HG02852 (cell line): ENCODE data around the gene SLC44A1.

Source experiments
- ATAC-seq: cut with Tn5 transposase; IDR thresholded peaks from one replicate; pipeline ENCODE4 v1.9.1; 2021; ENCODE audit warnings: mild to moderate bottlenecking, moderate library complexity; ENCODE audit not compliant: unreplicated experiment

SLC44A1 gene

DNA sequence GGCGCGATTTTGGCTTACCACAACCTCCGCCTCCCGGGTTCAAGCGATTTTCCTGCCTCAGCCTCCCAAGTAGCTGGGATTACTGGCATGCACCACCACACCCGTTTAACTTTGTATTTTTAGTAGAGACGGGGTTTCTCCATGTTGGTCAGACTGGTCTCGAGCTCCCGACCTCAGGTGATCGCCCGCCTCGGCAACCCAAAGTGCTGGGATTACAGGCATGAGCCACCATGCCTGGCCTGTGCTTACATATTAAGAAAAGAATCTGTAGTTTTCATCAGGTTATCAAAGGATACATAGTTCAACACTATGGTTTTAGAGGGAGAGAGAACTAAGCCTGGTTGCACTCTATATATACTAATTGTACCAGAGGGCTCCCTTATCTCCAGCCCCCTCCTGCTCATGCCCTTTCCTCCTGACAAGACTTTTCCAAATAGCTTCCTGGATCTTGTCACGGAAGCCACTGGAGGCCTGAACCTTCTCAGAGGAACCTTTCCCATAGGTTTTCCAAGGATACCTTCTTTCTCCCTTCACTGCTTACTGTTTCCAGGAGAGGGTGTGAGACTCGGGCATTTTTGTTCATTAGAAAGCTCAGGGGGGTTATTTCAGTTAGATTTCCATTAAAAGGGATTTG is 53.1 kb downstream of the SLC44A1 start:
- ATAC-seq = no peak

DNA sequence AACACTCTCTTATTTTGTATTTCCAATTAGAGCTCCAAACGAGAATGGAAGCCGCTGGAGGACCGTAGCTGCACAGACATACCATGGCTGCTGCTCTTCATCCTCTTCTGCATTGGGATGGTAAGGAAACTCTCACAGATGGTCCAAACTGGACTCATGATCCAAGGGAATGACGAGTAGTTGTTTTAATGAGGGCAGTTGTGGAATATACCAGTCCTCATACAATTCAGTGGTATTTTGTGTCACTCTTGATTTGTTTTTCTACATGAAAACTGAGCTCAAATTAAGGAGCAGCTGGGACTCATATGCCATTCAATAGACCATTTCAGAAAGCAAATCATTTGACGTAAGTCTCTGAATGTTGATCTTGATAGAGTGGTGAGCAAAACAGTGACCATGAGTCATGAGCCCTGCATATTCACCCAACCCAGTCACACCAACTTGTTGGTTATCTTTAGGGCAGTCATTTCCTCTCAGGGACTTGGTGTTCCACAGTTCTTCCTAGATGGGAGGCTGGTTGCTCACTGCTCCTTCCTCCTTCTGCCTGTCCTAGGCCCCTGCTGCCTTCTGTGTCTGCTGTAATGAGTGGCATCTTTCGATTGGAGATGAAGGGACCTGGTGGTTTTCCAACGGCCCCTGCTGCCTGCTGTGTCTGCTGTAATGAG is 54.9 kb downstream of the SLC44A1 start:
- ATAC-seq = no peak

DNA sequence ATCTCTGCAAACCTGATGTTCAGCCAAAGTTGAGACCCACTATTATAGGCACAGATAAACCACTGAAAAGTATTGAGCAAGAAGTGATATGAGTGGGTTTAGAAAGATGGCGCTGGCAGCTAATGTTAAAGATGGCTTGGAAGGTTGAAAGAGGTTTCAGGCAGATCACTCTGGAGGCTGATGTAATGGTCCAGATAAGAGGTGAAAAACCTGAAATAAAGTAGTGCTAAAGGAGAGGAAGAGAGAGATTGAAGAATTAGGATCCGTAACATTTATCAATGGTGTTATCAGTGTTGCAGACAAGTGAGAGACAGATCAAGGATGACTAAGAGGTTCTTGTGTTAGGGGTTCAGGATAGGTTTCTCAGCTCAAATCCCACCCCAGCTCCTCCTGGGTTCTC is 58.3 kb downstream of the SLC44A1 start:
- no peak for ATAC-seq

DNA sequence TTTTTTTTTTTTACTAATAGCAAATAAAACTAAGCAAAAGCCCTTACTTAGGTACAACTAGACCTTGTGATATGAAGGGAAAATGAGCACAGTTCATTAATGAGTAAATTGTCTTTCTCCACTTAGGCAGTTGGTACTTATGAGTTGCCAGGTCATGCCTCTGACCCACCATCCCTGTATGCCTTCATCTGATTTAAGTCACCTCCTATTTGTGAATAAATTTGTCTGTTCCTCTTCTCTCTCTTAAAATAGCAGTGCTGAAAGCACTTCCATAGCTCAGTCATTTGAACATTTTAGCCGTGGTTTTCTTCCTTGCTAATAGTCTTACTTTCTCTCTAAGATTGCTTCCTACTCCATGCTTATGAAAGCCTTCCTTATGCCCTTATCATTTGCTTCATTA is 61.4 kb downstream of the SLC44A1 start:
- ATAC-seq = no peak

DNA sequence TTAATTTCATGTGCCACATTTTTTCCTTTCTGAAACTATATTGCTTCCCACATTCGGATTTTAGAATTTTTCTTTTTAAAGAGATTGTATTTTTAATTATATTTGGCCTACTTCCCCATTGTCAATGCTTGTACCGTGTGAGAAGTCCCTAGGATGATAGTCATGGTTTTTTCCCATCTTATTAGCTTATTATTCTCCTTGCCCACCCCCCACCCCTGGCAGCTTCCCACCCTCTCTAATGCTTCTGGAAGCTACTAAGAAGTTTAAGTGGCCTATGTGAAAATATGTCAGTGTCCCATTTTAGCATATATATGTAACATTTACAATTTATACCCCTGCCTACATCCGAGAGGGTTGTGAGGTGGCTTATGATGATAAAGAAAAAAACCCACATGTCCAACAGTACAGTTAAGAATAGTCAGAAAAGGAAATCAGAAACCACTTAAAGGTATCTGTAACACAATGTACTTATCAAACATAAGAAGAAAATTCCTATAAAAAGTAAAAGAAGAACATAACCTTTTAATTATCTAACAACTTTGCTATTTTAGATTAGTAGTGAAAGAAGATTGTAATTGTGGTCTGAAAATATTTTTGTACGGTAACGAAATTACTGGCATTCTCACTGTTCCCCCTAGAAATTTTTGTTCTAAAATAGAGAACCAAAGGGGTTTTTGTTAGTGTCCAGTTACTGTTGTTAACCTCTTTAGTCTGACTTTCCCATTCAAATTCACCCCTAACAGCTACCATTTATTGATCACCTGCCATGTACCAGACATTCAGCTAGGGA is 62.1 kb downstream of the SLC44A1 start:
- ATAC-seq = peak; percentile 44

DNA sequence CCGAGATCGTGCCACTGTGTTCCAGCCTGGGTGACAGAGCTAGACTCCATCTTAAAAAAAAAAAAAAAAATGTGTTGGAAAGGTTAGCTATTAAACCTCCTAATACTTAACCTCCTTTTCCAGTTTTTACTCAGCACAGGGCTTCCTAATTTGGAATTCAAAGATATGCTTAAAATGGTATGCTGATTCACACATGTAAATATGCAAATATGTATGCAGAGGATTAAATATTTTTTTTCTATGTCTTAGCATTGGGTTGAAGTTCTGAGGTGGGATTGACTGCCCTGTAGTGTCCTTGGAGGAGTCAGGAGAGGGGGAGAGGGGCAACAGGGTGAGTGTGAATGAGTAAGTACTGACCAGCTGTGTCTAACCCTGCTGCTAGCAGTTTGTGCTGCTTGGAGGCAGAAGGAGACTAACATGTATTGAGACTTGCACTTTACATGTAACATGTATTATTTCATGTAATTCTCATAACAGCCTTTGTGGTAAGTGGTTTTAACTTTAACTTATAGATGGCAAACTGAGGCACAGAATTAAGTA is 63.2 kb downstream of the SLC44A1 start:
- no peak for ATAC-seq

DNA sequence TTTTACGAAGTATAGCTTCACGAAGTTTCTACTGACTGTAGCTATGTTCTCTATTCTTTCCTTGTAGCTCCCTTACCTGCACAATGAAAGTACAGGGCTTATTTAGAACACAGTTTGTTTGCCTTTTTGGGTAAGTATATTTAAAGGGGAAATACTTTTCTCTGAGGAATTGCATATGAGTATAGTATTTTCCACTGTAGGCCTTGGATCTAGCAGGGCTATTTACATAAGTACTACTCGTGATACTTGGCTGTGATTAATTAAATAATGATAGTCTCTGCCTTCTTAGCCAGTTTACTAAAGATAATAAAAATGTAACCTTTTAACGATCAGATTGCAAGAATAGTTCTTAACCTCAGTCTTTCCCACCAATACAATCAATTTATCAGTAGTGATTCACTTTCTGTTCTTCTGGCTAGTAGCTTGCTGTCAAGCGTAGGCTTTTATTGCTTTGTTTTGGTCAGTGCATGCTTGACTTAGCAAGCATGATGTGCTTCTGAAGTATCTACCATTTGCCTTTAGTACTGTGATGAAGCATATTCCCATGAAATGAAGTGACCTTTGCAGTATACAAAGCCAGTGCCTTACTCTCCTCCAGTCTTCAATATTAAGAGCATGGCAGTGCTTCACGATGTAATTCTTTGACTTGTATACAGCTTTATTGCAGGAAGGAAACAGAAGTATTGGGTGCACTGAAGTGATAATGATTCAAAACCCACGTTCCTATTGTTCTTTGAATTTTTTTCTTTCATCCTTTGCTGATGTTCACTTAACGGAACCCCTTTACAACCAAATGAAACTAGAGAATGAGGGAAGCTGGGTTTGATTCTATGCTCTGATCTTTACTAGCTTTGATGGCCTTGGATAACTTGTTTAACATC is 64.2 kb downstream of the SLC44A1 start:
- no peak for ATAC-seq

DNA sequence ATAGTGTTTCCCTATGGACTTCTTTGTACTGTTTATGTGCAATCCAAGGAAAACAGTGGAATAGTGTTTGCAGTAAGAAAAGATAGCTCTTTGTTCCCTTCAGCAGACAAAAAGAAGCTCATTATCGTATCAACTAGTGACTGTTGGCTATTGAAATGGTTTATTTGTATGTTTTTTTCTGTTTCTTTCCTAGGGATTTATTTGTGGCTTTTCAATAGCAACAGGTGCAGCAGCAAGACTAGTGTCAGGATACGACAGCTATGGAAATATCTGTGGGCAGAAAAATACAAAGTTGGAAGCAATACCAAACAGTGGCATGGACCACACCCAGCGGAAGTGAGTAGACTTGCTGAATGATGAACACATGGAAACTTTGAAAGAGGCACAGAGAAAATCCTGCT is 65.1 kb downstream of the SLC44A1 start:
- no peak for ATAC-seq

DNA sequence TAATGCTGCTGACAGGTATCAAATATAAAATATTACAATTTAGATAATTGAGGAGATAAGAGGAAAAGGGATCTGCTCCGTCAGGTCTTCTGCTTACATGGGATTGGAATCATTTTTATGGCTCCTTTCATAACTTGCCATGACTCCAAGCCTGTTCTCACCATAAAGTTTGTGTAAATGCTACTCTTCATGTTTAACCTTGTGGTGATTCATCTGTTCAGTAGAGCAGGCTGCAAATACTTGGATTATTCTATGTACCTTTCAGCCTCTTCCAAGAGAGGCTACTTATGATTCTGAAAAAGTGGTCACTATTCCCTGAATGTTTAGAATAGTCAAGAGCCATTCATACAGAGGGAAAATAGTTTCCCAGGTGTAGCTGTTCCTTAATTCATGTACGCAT is 66.9 kb downstream of the SLC44A1 start:
- ATAC-seq = no peak

DNA sequence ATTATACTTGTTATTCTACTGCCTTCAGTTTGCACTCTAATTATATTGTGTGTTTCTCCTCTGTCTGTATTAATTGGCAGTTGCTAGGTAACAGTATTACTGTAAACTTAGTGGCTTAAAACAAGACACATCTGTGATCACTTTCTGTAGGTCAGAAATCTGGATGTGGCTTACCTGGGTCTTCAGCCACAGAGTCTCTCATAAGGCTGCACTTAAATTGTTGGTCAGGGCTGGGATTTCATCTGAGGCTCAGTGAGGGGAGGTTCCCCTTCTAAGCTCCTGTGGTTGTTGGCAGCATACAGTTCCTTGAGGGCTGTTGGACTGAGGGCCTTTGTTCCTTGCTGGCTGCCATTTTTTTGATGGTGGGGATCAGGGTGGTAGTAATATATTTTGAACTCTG is 68.8 kb downstream of the SLC44A1 start:
- ATAC-seq = no peak

DNA sequence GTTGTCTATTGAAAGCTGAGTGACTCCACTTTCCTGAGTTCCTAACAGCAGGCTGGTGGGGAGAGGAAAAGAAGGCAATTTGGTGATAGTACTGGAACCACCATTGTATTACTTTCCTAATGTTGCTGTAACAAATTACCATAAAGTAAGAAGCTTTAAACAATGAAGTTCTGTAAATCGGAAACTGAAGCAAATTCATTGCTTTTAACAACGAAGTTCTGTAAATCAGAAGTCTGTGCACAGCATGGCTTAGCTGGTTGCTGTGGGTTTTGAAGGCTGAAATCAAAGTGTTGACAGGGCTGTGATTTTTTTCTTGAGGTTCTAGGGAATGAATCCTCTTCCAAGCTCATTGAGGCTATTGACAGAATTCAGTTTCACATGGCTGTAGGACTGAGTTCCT is 72.3 kb downstream of the SLC44A1 start:
- ATAC-seq = no peak

DNA sequence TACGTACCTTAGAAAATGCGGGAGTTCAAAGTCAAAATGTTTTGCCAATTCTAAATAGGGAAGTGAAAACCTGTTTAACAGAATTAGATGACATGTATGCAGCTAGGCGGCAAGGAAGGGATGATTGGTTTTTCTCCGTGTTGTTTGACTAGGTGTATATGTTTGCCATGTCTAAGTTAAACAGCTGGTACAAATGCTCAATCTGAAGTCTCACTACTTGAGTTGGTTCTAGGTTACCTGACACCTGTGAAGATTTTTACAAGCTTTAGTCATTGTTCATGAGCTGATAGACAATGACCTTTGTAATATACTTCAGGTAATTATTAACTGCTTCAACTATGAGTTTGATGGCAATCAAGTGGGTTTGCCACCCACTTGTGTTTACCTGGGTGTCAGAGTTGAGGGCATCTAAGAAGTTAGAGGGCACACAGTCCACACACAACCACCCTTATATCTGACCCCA is 74.3 kb downstream of the SLC44A1 start:
- ATAC-seq = no peak

DNA sequence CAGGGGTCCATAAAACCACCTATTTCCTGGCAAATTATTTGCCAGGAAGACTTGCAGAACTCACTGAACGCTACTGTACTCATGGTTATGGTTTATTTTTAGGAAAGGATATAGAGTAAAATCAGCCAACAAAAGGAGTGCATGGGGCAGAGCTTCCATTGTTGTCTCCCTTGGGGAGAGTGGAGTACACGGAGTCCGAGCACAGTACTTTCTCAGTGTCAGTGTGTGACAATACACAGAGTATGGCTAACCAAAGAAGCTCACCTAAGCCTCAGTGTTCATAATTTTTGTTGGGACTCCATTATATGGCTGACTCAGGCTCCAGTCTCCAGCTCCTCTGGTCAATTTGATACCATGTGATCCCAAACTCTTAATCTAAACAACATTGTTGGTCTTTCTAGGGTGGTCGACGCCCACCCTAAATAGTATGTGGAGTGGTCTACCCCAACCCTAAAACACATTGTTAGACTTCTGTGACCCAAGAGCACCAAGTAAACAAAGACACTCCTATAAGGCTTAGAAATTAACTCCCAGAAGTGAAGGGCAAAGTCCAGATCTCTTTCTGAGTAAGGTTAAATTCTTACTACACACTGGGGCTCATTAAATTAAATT is 74.9 kb downstream of the SLC44A1 start:
- ATAC-seq = no peak

DNA sequence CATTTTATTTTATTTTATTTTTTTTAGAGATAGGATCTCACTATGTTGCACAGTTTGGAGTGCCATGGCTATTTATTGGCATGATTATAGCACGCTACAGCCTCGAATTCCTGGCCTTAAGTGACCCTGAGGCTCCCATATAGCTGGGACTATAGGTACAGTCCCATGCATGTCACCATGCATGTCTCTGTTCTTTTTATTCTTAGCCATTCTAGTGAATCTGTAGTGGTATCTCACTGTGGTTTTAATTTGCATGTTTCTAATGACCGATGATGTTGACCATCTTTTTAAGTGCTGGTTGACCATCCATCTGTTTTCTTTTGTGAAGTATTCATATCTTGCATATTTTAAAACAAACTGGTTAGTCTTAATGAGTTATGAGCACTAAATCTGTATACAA is 76.1 kb downstream of the SLC44A1 start:
- ATAC-seq = peak; percentile 77

DNA sequence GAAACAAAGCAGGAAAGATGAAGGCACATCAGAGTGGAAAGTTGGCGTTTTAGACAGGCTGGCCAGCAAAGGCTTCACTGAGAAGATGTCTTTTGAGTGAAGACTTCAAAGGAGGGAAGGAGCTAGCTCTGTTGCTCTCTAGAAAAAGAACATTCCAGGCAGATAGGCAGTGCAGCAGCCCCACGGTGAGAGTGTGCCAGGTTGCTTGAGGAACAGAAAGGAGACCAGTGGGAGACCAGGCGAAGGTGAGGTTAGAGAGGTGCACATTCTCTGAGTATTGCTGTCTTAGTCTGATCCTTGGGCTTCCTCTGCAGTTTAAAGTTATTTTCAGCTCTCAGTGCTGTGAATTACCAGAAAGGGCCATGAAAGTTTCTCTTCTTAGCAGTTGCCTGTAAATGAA is 83.8 kb downstream of the SLC44A1 start:
- ATAC-seq = no peak

DNA sequence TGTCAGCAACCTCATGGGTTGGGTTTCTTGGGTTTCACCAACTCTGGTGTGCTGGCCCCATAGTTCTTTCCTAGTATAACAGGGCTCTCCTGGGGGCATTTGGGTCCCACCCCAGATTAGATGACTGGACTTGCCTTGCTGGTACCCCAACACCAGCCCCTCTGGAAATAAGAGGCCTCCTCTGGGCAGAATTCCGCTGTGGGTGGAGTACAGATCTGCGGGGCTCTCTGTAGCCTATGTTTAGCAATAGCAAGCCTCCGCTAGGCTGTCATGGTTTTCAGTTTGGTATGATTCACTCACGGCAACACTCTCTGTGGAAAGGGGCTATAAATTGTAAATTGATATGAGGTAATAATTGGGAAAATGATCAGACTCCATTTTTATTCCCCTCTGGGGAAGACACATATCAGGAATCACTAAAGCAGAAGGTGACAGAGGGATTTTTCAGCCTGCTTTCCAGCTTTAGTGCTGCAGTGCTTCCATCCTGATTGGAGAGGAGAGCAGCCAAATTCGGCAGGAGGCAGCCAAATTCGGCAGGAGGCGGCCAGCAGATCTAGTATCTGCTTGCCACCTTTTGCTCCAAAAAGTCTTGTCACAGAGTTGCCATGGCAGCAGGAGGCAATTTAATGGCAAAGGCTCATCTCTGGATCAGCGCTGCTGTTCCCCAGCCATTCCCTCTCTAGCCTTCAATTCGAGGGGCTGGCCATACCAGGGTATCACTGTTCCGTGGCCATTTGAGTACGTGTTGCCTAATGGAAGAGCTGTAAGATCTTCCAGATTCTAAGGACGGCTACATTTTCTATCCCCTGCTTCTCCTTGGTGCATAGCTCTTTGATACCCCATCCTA is 84.6 kb downstream of the SLC44A1 start:
- no peak for ATAC-seq

DNA sequence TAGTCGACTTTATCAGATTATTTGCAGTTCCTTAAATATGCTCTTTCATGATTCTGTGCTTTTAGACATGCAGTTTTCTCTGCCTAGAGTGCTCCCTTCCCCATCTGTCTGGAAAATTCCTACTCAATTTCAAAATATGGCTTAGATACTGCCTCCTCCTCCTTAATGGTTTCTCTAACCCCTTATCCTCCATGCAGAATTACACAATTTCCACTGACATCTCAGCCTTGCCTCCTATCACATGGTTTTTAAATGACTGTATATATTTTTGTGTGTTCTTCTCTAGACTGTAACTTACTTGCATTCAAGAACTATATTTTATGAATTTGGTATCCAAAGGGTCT is 85.2 kb downstream of the SLC44A1 start:
- ATAC-seq = no peak

DNA sequence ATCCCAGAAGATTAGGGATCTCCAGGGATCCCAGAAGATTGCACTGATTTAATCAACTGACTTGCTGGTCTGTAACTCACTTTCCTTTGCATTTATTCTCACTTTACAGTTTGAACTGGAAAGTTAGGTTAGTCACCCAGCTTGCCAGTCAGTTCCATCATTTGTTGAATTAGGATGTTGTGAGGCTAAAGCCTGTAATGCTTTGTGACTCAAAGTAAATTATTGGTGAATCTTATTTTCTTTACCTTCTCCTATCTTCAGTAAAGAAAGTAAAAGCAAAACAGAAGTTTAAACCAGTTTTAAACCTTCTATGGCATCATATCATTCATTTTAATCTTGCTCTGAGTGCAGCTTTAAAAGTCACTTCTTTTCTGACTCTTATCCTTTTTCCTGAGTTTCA is 85.8 kb downstream of the SLC44A1 start:
- ATAC-seq = no peak

DNA sequence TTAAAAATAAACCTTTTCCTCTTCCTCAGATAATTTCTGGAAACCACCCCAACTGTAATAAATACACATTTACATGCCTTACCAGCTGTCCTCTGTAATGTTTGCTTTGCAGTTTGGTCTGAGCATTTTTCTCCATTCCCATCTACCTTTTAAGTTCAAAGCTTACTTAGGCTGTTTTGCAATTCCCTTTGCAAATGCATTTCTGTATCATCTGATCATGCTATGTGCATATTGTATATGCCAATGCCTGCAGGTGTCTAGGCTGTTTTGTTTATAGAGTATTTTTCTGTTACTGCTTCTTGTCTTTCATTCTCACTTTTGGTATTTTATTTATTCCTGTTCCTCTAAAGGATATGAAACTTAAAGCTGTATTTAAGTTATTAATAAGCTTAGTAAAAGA is 86.3 kb downstream of the SLC44A1 start:
- ATAC-seq = peak; percentile 50

DNA sequence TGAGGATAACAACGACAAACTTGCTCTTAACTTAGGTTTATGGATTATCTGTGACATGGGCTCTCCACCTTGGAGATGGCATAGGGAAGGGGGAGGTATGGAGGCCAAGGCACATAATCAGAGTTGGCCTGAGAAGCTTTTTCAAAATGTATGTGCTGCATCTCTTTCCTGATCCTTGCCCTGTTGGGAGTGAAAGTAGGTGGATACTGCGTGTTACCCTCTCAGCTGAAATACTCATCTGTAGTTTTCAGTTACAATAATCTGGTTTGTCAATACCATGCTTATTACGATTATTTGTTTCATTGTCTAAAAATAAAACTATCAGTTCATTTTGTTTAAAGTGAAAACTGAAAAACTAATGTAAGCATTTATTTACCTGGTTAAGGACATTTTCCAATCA is 86.7 kb downstream of the SLC44A1 start:
- peak; percentile 41 for ATAC-seq
